NT2/D1 (cell line): Measurements from ENCODE around the gene GDF10.

ENCODE experiments used
- SUZ12 ChIP-seq: IDR thresholded peaks from 2 replicates; pipeline ENCODE4 v1.6.1; 2011; ENCODE audit not compliant: insufficient read length, insufficient read depth; ENCODE audit errors: extremely low read depth
- YY1 ChIP-seq: IDR thresholded peaks from 2 replicates; pipeline ENCODE4 v1.6.1; 2011; ENCODE audit not compliant: insufficient read length, insufficient read depth
- ZNF274 ChIP-seq: IDR thresholded peaks from 2 replicates; pipeline ENCODE4 v1.6.1; 2011; ENCODE audit warnings: mild to moderate bottlenecking, low read depth, low read length

- TF ChIP-seq YY1, result no peak
- no peak for TF ChIP-seq ZNF274
- TF ChIP-seq SUZ12, result no peak
Measured at GRCh38 chr10:47339759-47340607, 40.0 kb downstream of the GDF10 start.
